Astrocyte (in vitro differentiated cells and primary cell): ENCODE data around the gene CCDC107. TPM values are rescaled to one million over a fixed set of nuclear protein-coding genes. Genes with fewer than 3 reads are reported as not detected.

Source experiments
- DNase-seq: peaks from one replicate; pipeline ENCODE4 v3.0.0-alpha.2; 2010; ENCODE audit warnings: low read depth
- FAIRE-seq: peaks from 2 replicates; lab custom pipeline; 2011; peaks lifted over from hg19 to GRCh38; lab: Jason Lieb, UNC
- H2AFZ ChIP-seq: 2 replicates; pipeline ENCODE4 v1.6.0; 2012; ENCODE audit warnings: low read depth, low read length, inconsistent platforms
- H3K27ac ChIP-seq: 2 replicates; pipeline ENCODE4 v1.5.1; 2011; ENCODE audit warnings: low read depth, low read length, inconsistent platforms
- H3K27me3 ChIP-seq: 2 replicates; pipeline ENCODE4 v1.6.0; 2011; ENCODE audit warnings: low read length, inconsistent platforms; ENCODE audit not compliant: insufficient read depth
- H3K36me3 ChIP-seq: 2 replicates; pipeline ENCODE4 v1.5.1; 2011; ENCODE audit warnings: low read length, inconsistent platforms; ENCODE audit not compliant: insufficient read depth
- H3K4me1 ChIP-seq: 2 replicates; pipeline ENCODE4 v1.5.1; 2011; ENCODE audit warnings: low read length, inconsistent platforms; ENCODE audit not compliant: insufficient read depth
- H3K4me2 ChIP-seq: 2 replicates; pipeline ENCODE4 v1.6.0; 2012; ENCODE audit warnings: low read length, inconsistent platforms
- H3K4me3 ChIP-seq: 2 replicates; pipeline ENCODE4 v1.5.1; 2011; ENCODE audit warnings: low read depth, mild to moderate bottlenecking, low read length, inconsistent platforms; ENCODE audit not compliant: insufficient read depth
- H3K79me2 ChIP-seq: 2 replicates; pipeline ENCODE4 v1.6.0; 2012; ENCODE audit warnings: mild to moderate bottlenecking, low read length, inconsistent platforms; ENCODE audit not compliant: insufficient read depth
- H3K9ac ChIP-seq: 2 replicates; pipeline ENCODE4 v1.6.0; 2012; ENCODE audit warnings: mild to moderate bottlenecking, low read length, inconsistent platforms
- H3K9me3 ChIP-seq: 2 replicates; pipeline ENCODE4 v1.5.1; 2012; ENCODE audit warnings: low read depth, mild to moderate bottlenecking, low read length, inconsistent platforms; ENCODE audit not compliant: insufficient read depth
- H4K20me1 ChIP-seq: 2 replicates; pipeline ENCODE4 v1.6.0; 2012; ENCODE audit warnings: low read length, inconsistent platforms; ENCODE audit not compliant: insufficient read depth
- H3K27ac Mint-ChIP-seq: one replicate; pipeline ENCODE4 v1.8.0; 2021; ENCODE audit warnings: mild to moderate bottlenecking, mixed read lengths; ENCODE audit not compliant: unreplicated experiment
- H3K27me3 Mint-ChIP-seq: one replicate; pipeline ENCODE4 v1.8.0; 2021; ENCODE audit warnings: low read depth, mixed read lengths; ENCODE audit not compliant: unreplicated experiment
- H3K36me3 Mint-ChIP-seq: one replicate; pipeline ENCODE4 v1.8.0; 2021; ENCODE audit warnings: low read depth, mixed read lengths; ENCODE audit not compliant: unreplicated experiment
- H3K4me1 Mint-ChIP-seq: one replicate; pipeline ENCODE4 v1.8.0; 2021; ENCODE audit warnings: low read depth, mixed read lengths; ENCODE audit not compliant: unreplicated experiment
- H3K4me3 Mint-ChIP-seq: one replicate; pipeline ENCODE4 v1.8.0; 2021; ENCODE audit warnings: mild to moderate bottlenecking, moderate library complexity, mixed read lengths; ENCODE audit not compliant: unreplicated experiment
- H3K9me3 Mint-ChIP-seq: one replicate; pipeline ENCODE4 v1.8.0; 2021; ENCODE audit warnings: mild to moderate bottlenecking, mixed read lengths; ENCODE audit not compliant: unreplicated experiment
- CTCF ChIP-seq: IDR thresholded peaks from 2 replicates; pipeline ENCODE4 v1.5.1; 2011; ENCODE audit warnings: low read depth, mild to moderate bottlenecking, inconsistent platforms, low read length, moderate library complexity; ENCODE audit not compliant: insufficient read depth
- EZH2 ChIP-seq: IDR thresholded peaks from 2 replicates; pipeline ENCODE4 v1.6.1; 2012; ENCODE audit warnings: mild to moderate bottlenecking, low read length, inconsistent platforms; ENCODE audit not compliant: insufficient read depth
- total RNA-seq: library from RNA; stranded (reverse); gene quantifications from 2 replicates; pipeline ENCODE4 v1.2.1, GENCODE V29; 2021

CCDC107 gene
- total RNA-seq, 1 donor from 2014 or later = 18.8 TPM

- H3K27ac Mint-ChIP-seq = peak within 1 kb of the TSS; percentile 75
- no peak for FAIRE-seq
Observed at GRCh38 chr9:35657546-35658136, 451 bp upstream of the CCDC107 start, which contains the start of gene RMRP. Gene RMRP (minus strand): TSS chr9:35658019.

GRCh38 chr9:35658968-35659220 is 802 bp downstream of the CCDC107 start:
- H3K9me3 ChIP-seq = no peaks in the 10 kb centered on the region
- Mint-ChIP-seq H3K9me3 (no peaks in the 10 kb centered on the region), H3K4me1 (peaks cover 12% of the 10 kb centered on the region), H3K27me3 (no peaks in the 10 kb centered on the region), H3K36me3 (peaks cover 1% of the 10 kb centered on the region), H3K4me3 (peak overlapping the region; percentile 87), H3K27ac (peak overlapping the region; percentile 75)
- no peaks in the 10 kb centered on the region for H3K27me3 ChIP-seq
- peak overlapping the region; percentile 78 for H3K4me3 ChIP-seq
- peak overlapping the region; percentile 92 for H2AFZ ChIP-seq
- peaks cover 15% of the 10 kb centered on the region for H3K4me1 ChIP-seq
- FAIRE-seq (no peak), DNase-seq (no peak)
- H3K9ac ChIP-seq = peak overlapping the region; percentile 92
- H3K27ac ChIP-seq = peak overlapping the region; percentile 100
- H4K20me1 ChIP-seq = peaks cover 8% of the 10 kb centered on the region
- TF ChIP-seq CTCF (no peak), EZH2 (no peak)
- H3K4me2 ChIP-seq = peak overlapping the region; percentile 86
- peaks cover 11% of the 10 kb centered on the region for H3K79me2 ChIP-seq
- H3K36me3 ChIP-seq = peaks cover 6% of the 10 kb centered on the region

More at GRCh38 chr9:35657546-35658136, 451 bp upstream of the CCDC107 start, which contains the start of gene RMRP:
- Histone ChIP-seq H4K20me1 (peaks cover 8% of the 10 kb centered on the region), H3K36me3 (peaks cover 6% of the 10 kb centered on the region), H3K27ac (peak within 1 kb of the TSS; percentile 100), H3K4me3 (peak within 1 kb of the TSS; percentile 78), H3K4me2 (peak within 1 kb of the TSS; percentile 86), H3K9ac (peak within 1 kb of the TSS; percentile 92), H3K27me3 (no peaks in the 10 kb centered on the region), H3K4me1 (peaks cover 15% of the 10 kb centered on the region), H3K9me3 (no peaks in the 10 kb centered on the region), H3K79me2 (peaks cover 11% of the 10 kb centered on the region), H2AFZ (peak within 1 kb of the TSS; percentile 92)
- Mint-ChIP-seq H3K4me3 (peak within 1 kb of the TSS; percentile 87), H3K27me3 (no peaks in the 10 kb centered on the region), H3K4me1 (peaks cover 12% of the 10 kb centered on the region), H3K36me3 (no peaks in the 10 kb centered on the region), H3K9me3 (no peaks in the 10 kb centered on the region)
- DNase-seq = peak; percentile 99
- no peak for TF ChIP-seq CTCF
- TF ChIP-seq EZH2 = no peak

- Mint-ChIP-seq H3K4me3 (peak overlapping the region; percentile 87), H3K27me3 (no peaks in the 10 kb centered on the region), H3K4me1 (peaks cover 12% of the 10 kb centered on the region), H3K27ac (peak overlapping the region; percentile 35), H3K9me3 (no peaks in the 10 kb centered on the region), H3K36me3 (peaks cover 1% of the 10 kb centered on the region)
- Histone ChIP-seq H3K79me2 (peaks cover 11% of the 10 kb centered on the region), H3K27ac (peak overlapping the region; percentile 100), H3K4me2 (peak overlapping the region; percentile 86), H3K4me1 (peaks cover 18% of the 10 kb centered on the region), H3K4me3 (peak overlapping the region; percentile 78), H3K9me3 (no peaks in the 10 kb centered on the region), H3K9ac (peak overlapping the region; percentile 92), H3K36me3 (peaks cover 6% of the 10 kb centered on the region), H3K27me3 (no peaks in the 10 kb centered on the region), H2AFZ (no peak overlapping the region), H4K20me1 (peaks cover 8% of the 10 kb centered on the region)
- peak; percentile 42 for DNase-seq
- FAIRE-seq = no peak
- no peak for TF ChIP-seq CTCF
- no peak for TF ChIP-seq EZH2
Observed at GRCh38 chr9:35659340-35659739, 1.2 kb downstream of the CCDC107 start.
